ENCODE results near the gene PLEKHN1.

The PLEKHN1 gene

DNA sequence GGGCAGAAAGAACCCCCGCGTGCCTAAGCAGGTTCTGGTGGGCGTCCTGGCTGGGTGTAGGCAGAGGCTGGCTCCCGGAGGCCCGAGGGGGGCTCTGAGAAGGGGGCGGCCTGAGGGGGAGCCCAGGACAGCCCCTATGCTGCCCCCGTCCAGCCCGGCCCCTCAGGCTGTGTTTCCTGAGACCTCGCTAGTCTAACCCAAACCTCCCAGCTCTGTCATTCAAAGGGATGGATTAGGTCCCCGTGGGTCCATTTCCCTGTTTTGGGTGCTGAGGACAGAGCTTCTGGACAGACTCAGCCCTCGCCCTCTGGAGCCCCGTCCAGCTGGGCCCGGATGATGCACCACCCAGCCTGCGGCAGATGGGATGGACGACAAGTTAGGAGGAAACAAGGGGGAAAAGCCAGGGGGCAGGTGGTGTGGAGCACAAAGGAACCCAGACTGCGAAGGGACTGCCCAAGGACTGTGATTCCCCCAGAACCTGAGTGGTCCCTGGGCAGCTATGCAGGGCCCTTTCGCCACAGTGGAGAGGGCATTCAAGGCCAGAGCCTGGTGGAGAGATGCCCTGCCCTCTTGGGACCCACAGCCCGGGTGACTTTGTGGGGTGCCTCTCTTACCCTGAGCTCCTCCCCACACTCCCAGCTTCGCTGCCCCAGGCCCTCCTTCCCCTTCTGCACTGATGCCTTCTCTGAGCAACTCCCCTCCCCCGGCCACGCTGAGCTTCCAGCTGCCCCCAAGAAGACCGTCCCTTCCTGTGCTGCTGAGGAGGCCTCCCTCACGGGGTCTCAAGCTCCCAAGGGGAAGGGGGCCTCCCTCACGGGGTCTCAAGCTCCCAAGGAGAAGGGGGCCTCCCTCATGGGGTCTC, 30.8 kb downstream of the PLEKHN1 start:
- TF ChIP-seq, protein P1, sequence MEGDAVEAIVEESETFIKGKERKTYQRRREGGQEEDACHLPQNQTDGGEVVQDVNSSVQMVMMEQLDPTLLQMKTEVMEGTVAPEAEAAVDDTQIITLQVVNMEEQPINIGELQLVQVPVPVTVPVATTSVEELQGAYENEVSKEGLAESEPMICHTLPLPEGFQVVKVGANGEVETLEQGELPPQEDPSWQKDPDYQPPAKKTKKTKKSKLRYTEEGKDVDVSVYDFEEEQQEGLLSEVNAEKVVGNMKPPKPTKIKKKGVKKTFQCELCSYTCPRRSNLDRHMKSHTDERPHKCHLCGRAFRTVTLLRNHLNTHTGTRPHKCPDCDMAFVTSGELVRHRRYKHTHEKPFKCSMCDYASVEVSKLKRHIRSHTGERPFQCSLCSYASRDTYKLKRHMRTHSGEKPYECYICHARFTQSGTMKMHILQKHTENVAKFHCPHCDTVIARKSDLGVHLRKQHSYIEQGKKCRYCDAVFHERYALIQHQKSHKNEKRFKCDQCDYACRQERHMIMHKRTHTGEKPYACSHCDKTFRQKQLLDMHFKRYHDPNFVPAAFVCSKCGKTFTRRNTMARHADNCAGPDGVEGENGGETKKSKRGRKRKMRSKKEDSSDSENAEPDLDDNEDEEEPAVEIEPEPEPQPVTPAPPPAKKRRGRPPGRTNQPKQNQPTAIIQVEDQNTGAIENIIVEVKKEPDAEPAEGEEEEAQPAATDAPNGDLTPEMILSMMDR (conservative IDR thresholded peaks at IDR 0.05): no peak
- TF ChIP-seq ZFX (IDR thresholded peaks at IDR 0.05): no peak

DNA sequence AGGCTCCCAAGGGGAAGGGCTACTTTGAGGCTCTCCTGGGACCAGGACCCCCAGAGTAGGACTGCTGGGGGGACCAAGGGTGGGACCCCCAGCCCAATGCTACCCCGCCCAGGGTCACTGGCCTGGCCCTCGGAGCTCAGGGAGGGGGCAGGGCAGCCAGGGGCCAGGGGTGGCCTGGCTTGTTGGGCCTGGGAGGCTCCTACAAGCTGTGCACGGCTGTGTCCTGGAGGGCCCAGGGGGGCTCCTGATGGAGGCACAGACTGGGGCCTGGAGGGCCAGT, 31.4 kb downstream of the PLEKHN1 start:
- no peak overlapping the region for H3K27ac ChIP-seq
- TF ChIP-seq ZFX (IDR thresholded peaks at IDR 0.05): no peak
- TF ChIP-seq, protein P1 (conservative IDR thresholded peaks at IDR 0.05): no peak

More for the DNA sequence above, 30.8 kb downstream of the PLEKHN1 start:
- H3K27ac ChIP-seq: no peak overlapping the region

DNA sequence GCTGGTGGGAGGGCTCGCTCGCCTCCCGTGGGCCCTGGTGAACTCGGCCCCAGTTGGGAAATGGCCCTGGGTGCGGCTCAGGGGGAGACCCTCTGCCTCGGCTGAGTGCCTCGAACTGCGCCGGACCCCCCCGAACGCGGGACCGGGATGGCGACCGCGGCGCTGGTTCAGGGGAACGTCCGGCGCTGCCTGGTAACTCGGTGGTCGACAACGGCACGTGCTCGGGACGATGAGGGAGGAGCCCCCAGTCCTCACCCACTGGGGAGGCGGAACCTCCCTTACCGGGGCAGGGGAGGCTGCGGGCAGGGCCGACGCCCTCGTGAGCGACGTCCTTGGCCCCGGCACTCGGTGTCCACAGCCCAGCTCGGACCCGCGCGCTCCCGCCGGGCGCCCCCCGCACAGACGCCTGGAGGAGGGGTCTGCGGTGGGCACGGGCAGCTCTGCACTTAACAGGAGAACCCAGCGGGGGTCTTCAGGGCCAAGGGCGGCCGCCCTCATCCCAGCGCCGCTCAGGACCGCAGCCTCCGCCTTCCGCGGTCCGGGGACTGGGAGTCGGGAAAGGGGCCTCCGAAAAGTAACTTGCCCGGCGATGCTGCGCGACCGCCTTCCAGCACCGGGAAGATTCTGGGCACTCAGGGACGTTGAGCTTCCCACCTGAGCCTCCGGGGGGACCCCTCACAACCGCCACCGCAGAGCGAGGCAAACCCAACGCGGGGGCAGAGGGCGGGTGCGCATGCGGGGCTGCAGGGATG, 31.9 kb downstream of the PLEKHN1 start:
- TF ChIP-seq, protein P1 (conservative IDR thresholded peaks at IDR 0.05): no peak
- TF ChIP-seq ZFX (IDR thresholded peaks at IDR 0.05): no peak
- H3K27ac ChIP-seq: peak overlapping the region; percentile 95; the same call in 1 of the 2 replicates

DNA sequence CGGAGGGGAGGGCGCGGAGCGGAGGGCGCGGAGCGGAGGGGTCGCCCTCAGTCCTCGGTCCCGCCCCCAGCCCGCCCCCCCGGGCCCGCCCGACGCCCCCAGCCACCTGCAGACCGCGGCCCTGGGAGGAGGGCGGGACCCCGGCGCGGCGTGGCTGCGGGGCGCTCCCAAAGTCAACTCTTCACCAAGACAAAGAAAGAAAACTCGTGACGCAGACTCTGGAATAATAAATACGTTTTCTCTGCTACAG, 32.4 kb downstream of the PLEKHN1 start:
- H3K27ac ChIP-seq: peak overlapping the region; percentile 95
- TF ChIP-seq ZFX (IDR thresholded peaks at IDR 0.05): no peak
- TF ChIP-seq, protein P1 (conservative IDR thresholded peaks at IDR 0.05): no peak

DNA sequence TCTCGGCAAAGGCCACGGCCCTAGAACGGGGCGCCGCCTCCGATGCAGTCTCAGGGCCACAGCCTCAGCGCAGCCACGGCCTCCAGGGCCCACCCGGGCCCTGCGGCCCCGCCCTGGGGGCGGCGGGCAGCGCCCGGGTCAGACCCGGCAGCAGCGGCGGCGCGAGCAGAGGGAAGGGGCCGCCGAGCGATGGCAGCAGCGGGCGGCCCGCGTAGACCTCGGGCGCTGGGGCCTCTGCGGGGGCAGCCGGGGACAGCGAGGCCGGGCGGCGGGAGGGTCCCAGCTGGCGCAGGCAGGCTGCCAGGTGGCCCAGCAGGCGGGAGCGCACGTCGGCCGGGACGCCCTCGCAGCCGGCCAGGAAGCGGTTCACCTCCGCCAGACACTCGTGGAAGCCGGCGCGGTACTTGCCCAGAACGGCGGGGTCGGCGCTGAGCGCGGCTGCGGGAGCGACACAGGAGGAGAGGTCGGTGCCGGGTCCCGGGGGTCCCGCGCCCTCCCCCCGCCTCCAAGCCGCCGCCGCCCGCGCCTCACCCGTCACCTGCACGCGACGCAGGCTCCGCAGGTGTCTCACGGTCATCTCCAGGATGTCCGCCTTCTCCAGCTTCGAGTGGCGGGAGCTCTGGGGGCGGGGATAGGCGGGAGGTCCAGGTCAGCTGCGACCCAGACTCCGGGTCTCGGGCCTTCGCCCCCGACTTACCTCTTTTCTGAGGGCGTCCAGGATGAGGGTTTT, 32.9 kb downstream of the PLEKHN1 start:
- TF ChIP-seq, protein P1 (conservative IDR thresholded peaks at IDR 0.05): no peak; the same call in 1 of the 2 replicates
- TF ChIP-seq ZFX (IDR thresholded peaks at IDR 0.05): 0 out of 2 replicates have a peak, but pooled peaks have one; percentile 31
- peak overlapping the region; percentile 95 for H3K27ac ChIP-seq

DNA sequence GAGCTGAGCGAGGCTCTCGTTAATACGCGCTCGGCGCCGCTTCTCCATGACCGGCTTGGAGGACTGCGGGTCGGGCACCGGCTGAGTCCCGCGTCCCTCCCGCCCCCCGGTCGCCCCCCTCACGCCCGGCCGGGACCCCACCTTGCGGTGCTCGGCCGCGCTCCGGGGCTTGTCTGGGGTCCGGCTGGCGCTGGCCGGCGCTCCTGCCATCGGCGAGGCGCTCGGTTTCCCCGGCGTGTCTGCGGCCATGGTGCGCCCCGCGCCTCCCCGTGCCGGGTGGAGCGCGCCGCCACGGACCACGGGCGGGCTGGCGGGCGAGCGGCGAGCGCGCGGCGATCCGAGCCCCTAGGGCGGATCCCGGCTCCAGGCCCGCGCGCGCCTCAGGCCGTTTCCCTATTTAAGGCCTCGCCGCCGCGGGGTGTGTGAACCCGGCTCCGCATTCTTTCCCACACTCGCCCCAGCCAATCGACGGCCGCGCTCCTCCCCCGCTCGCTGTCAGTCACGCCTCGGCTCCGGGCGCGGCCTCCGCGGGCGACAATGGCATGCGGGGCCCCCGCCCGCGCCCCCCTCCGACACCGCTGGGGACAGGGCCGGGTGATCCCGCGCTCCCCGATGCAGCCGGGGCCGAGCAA, 33.6 kb downstream of the PLEKHN1 start, which contains the start of gene HES4:
HES4 (minus strand) TSS at position 373 of the 632 bp plus-strand sequence; CDS start at position 249, 124 bp downstream.
- TF ChIP-seq ZFX (IDR thresholded peaks at IDR 0.05): peak; percentile 78; the same call in 1 of the 2 replicates
- TF ChIP-seq, protein P1 (conservative IDR thresholded peaks at IDR 0.05): no peak
- H3K27ac ChIP-seq: peak within 1 kb of the TSS; percentile 95

Measured in C4-2B (cell line).